ENCODE data around the gene GOLGA6L10.
"Not testable (repeated sequence)": the region's sequence is repeated elsewhere in the genome, so short reads cannot be mapped to it uniquely, and the experiment has no call there.

Gene GOLGA6L10

GRCh38 chr15:82324831-82325230, 24.4 kb downstream of the GOLGA6L10 start:
- DNase-seq (ENCODE audit: low spot score in 2 of 2); H3K27me3 Mint-ChIP-seq; H3K4me1 Mint-ChIP-seq; H3K4me3 Mint-ChIP-seq; H3K36me3 Mint-ChIP-seq (ENCODE audit: insufficient read depth); ATAC-seq (replicated peaks; ENCODE audit: extremely low read depth, poor library complexity, severe bottlenecking); H3K27ac Mint-ChIP-seq (ENCODE audit: low read depth); H3K9me3 Mint-ChIP-seq: not testable (repeated sequence)

GRCh38 chr15:82322488-82322887, 26.8 kb downstream of the GOLGA6L10 start:
- not testable (repeated sequence) for H3K4me1 Mint-ChIP-seq; H3K4me3 Mint-ChIP-seq; H3K27me3 Mint-ChIP-seq; H3K36me3 Mint-ChIP-seq (ENCODE audit: insufficient read depth); H3K9me3 Mint-ChIP-seq; H3K27ac Mint-ChIP-seq (ENCODE audit: low read depth); ATAC-seq (replicated peaks; ENCODE audit: extremely low read depth, poor library complexity, severe bottlenecking); DNase-seq (ENCODE audit: low spot score in 2 of 2)

- not testable (repeated sequence) for DNase-seq (ENCODE audit: low spot score in 2 of 2); H3K9me3 Mint-ChIP-seq; ATAC-seq (replicated peaks; ENCODE audit: extremely low read depth, poor library complexity, severe bottlenecking); H3K36me3 Mint-ChIP-seq (ENCODE audit: insufficient read depth); H3K27me3 Mint-ChIP-seq; H3K27ac Mint-ChIP-seq (ENCODE audit: low read depth); H3K4me3 Mint-ChIP-seq; H3K4me1 Mint-ChIP-seq
Measured at GRCh38 chr15:82320861-82321260, 28.4 kb downstream of the GOLGA6L10 start.

DNA sequence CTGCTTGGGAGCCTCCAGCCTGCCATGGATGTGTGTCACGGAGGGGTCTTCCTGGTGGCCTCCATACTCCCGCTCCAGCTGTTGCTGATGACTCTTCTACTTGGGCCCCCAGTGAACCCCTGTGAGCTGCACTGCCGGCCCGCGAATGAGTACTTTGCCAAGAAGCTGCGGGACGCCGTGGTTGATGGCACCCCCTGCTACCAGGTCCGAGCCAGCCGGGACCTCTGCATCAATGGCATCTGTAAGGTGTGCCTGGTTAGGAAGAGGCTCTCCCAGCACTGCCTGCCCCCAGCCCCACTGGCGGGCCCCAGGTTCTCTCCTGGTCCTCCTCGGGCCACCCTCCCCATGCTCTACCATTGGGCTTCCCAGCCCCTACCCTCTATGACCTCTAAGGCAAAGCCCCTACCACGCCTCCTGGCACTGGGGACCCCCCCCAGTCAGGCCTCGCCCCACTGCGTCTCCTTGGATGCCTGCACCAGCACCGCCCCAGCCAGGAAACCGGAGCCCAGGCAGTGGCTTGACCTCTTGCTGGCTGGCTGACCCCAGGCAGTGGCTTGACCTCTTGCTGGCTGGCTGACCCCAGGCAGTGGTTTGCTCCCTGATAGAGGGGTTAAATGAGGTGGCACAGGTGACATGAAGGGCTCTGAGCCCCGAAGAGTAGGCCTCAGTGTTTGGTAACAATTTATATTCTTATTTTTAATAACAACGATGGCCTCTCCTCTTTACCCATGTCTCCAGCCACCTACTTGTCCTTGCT, 29.6 kb downstream of the GOLGA6L10 start:
- not testable (repeated sequence) for H3K4me3 Mint-ChIP-seq; H3K36me3 Mint-ChIP-seq (ENCODE audit: insufficient read depth); ATAC-seq (replicated peaks; ENCODE audit: extremely low read depth, poor library complexity, severe bottlenecking); DNase-seq (ENCODE audit: low spot score in 2 of 2); H3K9me3 Mint-ChIP-seq; H3K27ac Mint-ChIP-seq (ENCODE audit: low read depth); H3K27me3 Mint-ChIP-seq; H3K4me1 Mint-ChIP-seq

DNA sequence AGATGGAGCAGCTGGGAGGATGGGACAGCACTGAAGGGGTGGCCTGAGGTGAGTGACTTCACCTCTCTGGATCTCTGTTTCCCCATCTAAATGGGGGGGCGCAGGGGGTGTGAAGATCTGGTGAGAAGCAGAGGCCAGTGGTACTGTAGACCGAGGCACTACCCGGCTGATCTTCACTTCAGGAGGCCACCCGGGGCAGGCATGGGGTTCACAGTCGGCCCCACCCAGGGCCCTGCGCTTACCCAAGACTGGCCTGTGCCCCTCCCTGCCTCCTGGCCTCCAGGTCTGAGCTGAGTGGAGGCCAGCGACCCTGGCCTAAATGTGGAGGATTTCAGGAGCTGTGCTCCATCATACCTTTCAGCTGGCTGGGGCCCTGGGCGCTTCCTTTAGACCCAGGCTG, 31.0 kb downstream of the GOLGA6L10 start:
- not testable (repeated sequence) for DNase-seq (ENCODE audit: low spot score in 2 of 2); H3K4me1 Mint-ChIP-seq; H3K4me3 Mint-ChIP-seq; ATAC-seq (replicated peaks; ENCODE audit: extremely low read depth, poor library complexity, severe bottlenecking); H3K27ac Mint-ChIP-seq (ENCODE audit: low read depth); H3K27me3 Mint-ChIP-seq; H3K36me3 Mint-ChIP-seq (ENCODE audit: insufficient read depth); H3K9me3 Mint-ChIP-seq

GRCh38 chr15:82317516-82317915, 31.8 kb downstream of the GOLGA6L10 start:
- H3K27me3 Mint-ChIP-seq; DNase-seq (ENCODE audit: low spot score in 2 of 2); H3K9me3 Mint-ChIP-seq; H3K4me3 Mint-ChIP-seq; ATAC-seq (replicated peaks; ENCODE audit: extremely low read depth, poor library complexity, severe bottlenecking); H3K36me3 Mint-ChIP-seq (ENCODE audit: insufficient read depth); H3K4me1 Mint-ChIP-seq; H3K27ac Mint-ChIP-seq (ENCODE audit: low read depth): not testable (repeated sequence)

DNA sequence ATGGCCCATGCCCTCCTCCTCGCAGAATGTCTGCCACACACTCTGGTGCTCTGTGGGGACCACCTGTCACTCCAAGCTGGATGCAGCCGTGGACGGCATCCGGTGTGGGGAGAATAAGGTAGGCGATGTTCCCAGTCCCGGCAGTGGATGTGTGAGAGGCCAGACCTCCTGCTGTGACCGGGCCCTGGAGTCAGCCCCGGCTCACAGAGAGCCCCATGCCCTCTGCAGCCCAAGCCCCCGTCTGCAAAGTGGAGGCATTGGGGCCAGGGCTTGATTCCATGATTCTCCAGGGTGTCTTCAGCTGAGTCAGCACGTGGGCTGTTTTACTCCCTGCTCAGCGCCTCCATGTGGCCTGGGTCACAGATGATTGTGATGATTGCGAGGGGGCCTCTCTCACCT, 32.2 kb downstream of the GOLGA6L10 start:
- no peak for ATAC-seq (replicated peaks; ENCODE audit: extremely low read depth, poor library complexity, severe bottlenecking)
- Mint-ChIP-seq H3K4me3 (no peak overlapping the region), H3K27me3 (no peaks in the 10 kb centered on the region), H3K4me1 (peaks cover 5% of the 10 kb centered on the region), H3K36me3 (ENCODE audit: insufficient read depth) (no peaks in the 10 kb centered on the region), H3K27ac (ENCODE audit: low read depth) (no peak overlapping the region), H3K9me3 (no peaks in the 10 kb centered on the region)
- no peak for DNase-seq (ENCODE audit: low spot score in 2 of 2)

DNA sequence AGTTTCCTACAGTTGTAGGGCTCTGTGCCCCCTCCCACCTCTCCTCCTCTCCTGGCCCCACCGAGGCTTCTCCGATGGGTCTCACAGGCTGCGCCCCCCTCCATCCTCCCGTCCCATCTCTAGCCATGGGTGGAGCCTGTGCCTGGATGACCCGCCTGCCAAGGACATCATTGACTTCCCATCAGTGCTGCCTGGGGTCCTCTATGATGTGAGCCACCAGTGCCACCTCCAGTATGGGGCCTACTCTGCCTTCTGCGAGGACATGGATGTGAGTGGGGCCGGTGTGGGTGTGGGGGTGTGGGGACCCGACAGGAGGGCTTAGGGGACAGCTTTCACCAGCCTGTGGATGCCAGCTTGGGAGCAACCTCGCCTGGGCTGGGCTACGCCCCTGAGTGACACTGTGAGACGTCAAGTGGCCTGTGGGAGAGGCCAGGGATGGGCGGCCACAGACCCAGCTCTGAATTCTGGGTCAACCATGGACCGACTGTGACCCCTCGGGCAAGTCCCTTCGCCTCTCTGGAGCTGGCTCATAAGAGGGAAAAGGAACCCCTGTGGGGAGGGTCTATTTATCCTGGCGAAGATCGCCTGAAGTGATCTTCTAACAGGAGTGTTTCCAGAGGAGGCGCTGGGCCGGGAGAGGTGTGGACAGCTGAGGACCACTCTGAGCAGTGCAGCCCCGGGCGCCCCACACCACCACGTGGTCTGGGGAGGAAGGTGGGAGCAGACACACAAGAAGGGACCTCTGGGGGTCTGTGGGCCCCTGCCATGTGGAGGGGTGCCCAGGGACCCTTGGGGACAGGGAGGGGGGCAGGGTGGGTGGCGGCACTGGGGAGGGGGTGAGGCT, 32.8 kb downstream of the GOLGA6L10 start:
- H3K27me3 Mint-ChIP-seq; DNase-seq (ENCODE audit: low spot score in 2 of 2); H3K4me3 Mint-ChIP-seq; H3K36me3 Mint-ChIP-seq (ENCODE audit: insufficient read depth); H3K9me3 Mint-ChIP-seq; H3K4me1 Mint-ChIP-seq; ATAC-seq (replicated peaks; ENCODE audit: extremely low read depth, poor library complexity, severe bottlenecking); H3K27ac Mint-ChIP-seq (ENCODE audit: low read depth): not testable (repeated sequence)

DNA sequence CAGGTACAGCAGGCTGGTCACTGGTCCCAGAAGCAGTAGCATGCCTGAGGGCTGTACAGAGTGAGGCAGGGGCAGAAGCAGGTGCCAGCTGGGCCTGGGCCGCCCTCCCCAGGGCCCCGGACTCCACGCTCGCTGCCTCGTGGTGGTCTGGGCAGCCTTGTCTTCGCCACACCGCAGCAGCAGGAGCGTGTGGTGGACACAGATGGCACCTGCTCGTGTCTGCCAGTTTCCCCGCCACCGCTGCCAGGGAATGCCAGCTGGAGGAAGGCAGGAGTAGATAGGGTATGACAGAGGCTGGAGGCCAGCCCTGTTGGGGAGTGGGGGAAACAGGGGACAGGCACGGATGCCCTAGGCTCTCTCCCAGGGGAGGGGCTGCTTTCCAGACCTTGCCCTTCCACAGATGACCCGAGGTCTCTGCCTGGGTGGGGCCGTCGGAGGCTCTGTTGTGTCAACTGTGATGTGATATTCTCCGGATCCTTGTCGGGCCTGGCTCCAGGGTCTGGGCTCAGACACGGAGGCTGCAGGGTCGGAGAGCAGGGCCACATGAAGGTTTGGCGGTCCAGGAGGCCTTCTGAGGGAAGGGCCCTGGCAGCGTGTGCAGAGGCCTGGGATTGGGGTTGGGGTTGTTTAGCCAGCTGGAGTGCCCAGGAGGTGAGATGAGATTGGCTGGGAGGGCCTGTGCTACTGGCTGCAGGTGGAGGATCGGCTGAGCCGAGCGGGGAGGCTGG, 33.6 kb downstream of the GOLGA6L10 start:
- ATAC-seq (replicated peaks; ENCODE audit: extremely low read depth, poor library complexity, severe bottlenecking) = no peak
- Mint-ChIP-seq H3K36me3 (ENCODE audit: insufficient read depth) (no peaks in the 10 kb centered on the region), H3K27ac (ENCODE audit: low read depth) (no peak overlapping the region), H3K4me1 (peaks cover 5% of the 10 kb centered on the region), H3K4me3 (no peak overlapping the region), H3K27me3 (peaks cover 10% of the 10 kb centered on the region), H3K9me3 (peaks cover 6% of the 10 kb centered on the region)
- no peak for DNase-seq (ENCODE audit: low spot score in 2 of 2)

GRCh38 chr15:82314769-82315518, 34.3 kb downstream of the GOLGA6L10 start:
- H3K4me3 Mint-ChIP-seq = no peak overlapping the region
- peaks cover 10% of the 10 kb centered on the region for H3K9me3 Mint-ChIP-seq
- no peaks in the 10 kb centered on the region for H3K36me3 Mint-ChIP-seq (ENCODE audit: insufficient read depth)
- ATAC-seq (replicated peaks; ENCODE audit: extremely low read depth, poor library complexity, severe bottlenecking) = no peak
- DNase-seq (ENCODE audit: low spot score in 2 of 2) = no peak
- peak overlapping the region; percentile 38 for H3K27ac Mint-ChIP-seq (ENCODE audit: low read depth)
- peaks cover 16% of the 10 kb centered on the region for H3K27me3 Mint-ChIP-seq
- H3K4me1 Mint-ChIP-seq = peaks cover 5% of the 10 kb centered on the region

GRCh38 chr15:82313951-82314768, 35.1 kb downstream of the GOLGA6L10 start:
- DNase-seq (ENCODE audit: low spot score in 2 of 2); H3K4me3 Mint-ChIP-seq; H3K36me3 Mint-ChIP-seq (ENCODE audit: insufficient read depth); H3K4me1 Mint-ChIP-seq; H3K27ac Mint-ChIP-seq (ENCODE audit: low read depth); ATAC-seq (replicated peaks; ENCODE audit: extremely low read depth, poor library complexity, severe bottlenecking): not testable (repeated sequence)
- Mint-ChIP-seq H3K27me3 (peaks cover 16% of the 10 kb centered on the region), H3K9me3 (peaks cover 10% of the 10 kb centered on the region)
